ENCODE results near the gene CPED1. TPM values are rescaled to one million over a fixed set of nuclear protein-coding genes. Genes with fewer than 3 reads are reported as not detected.

CPED1 gene
- total and polyA plus RNA-seq, 7 donors = 1.2 to 120 (median 79.6) TPM

DNA sequence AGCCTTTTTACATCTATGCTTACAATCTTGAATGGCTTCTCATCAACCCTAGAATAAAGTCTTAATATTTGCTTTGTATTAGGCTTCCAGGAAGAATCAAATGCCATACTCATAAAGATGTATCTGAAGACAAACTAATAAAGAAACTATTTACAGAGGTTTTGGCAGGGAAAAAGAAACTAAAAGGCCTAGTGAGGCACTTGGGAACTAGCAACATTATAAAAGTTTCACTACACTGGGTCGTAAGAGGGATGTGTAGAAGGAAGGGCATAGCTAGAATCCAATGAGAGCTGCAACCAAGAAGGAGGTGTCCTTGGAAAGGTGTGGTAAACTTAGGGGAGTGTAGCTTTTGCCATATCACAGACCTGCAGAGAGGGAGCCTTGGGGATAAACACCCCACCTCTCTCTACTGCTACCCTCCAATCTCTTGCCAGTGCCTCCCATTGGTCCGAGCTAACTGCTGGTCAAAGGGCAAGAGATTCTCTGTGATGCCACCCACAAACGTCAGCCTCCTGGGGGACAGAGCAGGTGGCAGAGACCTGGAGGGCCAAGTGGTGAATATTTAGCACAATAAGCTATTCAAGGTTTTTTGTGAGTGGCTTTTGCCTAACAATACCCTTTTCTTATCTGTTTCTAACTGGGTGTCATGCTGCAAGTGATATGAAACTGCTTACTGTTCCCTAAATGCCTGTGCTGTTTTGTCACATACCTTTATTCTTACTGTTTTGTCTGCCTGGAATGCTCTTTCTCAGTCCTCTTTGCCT, 60.7 kb downstream of the CPED1 start:
- Histone ChIP-seq H3K27me3 (no peaks in the 10 kb centered on the region), H3K9me3 (no peaks in the 10 kb centered on the region), H3K4me3 (no peak overlapping the region), H3K4me1 (peaks cover 0 to 13% (median 9%) of the 10 kb centered on the region in 4 donors), H3K36me3 (no peaks in the 10 kb centered on the region), H3K27ac (peak overlapping the region in 3 of 4 donors; percentile 36 to 58 (median 37))
- no peak for DNase-seq
- WGBS, 2 donors = 38 to 57% methylated on average over 3 of the region's 3 CpGs
- intact Hi-C loops (cut with DNase I) = no loop called here
- no peak for TF ChIP-seq EP300 (IDR thresholded peaks at IDR 0.05)
- no peak for TF ChIP-seq POLR2AphosphoS5 (IDR thresholded peaks at IDR 0.05)
- TF ChIP-seq, protein P1, sequence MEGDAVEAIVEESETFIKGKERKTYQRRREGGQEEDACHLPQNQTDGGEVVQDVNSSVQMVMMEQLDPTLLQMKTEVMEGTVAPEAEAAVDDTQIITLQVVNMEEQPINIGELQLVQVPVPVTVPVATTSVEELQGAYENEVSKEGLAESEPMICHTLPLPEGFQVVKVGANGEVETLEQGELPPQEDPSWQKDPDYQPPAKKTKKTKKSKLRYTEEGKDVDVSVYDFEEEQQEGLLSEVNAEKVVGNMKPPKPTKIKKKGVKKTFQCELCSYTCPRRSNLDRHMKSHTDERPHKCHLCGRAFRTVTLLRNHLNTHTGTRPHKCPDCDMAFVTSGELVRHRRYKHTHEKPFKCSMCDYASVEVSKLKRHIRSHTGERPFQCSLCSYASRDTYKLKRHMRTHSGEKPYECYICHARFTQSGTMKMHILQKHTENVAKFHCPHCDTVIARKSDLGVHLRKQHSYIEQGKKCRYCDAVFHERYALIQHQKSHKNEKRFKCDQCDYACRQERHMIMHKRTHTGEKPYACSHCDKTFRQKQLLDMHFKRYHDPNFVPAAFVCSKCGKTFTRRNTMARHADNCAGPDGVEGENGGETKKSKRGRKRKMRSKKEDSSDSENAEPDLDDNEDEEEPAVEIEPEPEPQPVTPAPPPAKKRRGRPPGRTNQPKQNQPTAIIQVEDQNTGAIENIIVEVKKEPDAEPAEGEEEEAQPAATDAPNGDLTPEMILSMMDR (IDR thresholded peaks at IDR 0.05) = no peak
- no peak for TF ChIP-seq POLR2A (IDR thresholded peaks at IDR 0.05)

- DNase-seq = no peak
- H3K27ac ChIP-seq = peak overlapping the region in 1 of 4 donors; percentile 58
Observed at GRCh38 chr7:121049897-121050296, 61.4 kb downstream of the CPED1 start.

GRCh38 chr7:121053219-121053618, 64.7 kb downstream of the CPED1 start:
- Histone ChIP-seq H3K27me3 (no peaks in the 10 kb centered on the region), H3K4me3 (no peak overlapping the region), H3K36me3 (no peaks in the 10 kb centered on the region), H3K4me1 (peaks cover 0 to 13% (median 9%) of the 10 kb centered on the region in 4 donors), H3K27ac (no peak overlapping the region), H3K9me3 (no peaks in the 10 kb centered on the region)
- TF ChIP-seq POLR2AphosphoS5 (IDR thresholded peaks at IDR 0.05) (no peak), POLR2A (IDR thresholded peaks at IDR 0.05) (no peak), EP300 (IDR thresholded peaks at IDR 0.05) (no peak)
- TF ChIP-seq, protein P1 (IDR thresholded peaks at IDR 0.05) = no peak
- no peak for DNase-seq
- WGBS, 2 donors = 85 to 88% methylated on average over 1 of the region's 1 CpG
- intact Hi-C loops (cut with DNase I) = no loop called here

More at GRCh38 chr7:121049897-121050296, 61.4 kb downstream of the CPED1 start:
- peaks cover 0 to 13% (median 9%) of the 10 kb centered on the region in 4 donors for H3K4me1 ChIP-seq
- TF ChIP-seq POLR2AphosphoS5 (IDR thresholded peaks at IDR 0.05) = no peak
- no peak for TF ChIP-seq POLR2A (IDR thresholded peaks at IDR 0.05)
- TF ChIP-seq EP300 (IDR thresholded peaks at IDR 0.05) = no peak
- TF ChIP-seq, protein P1 (IDR thresholded peaks at IDR 0.05) = no peak
- no peaks in the 10 kb centered on the region for H3K9me3 ChIP-seq
- H3K4me3 ChIP-seq = no peak overlapping the region
- no peaks in the 10 kb centered on the region for H3K36me3 ChIP-seq
- intact Hi-C loops (cut with DNase I) = no loop called here
- H3K27me3 ChIP-seq = no peaks in the 10 kb centered on the region

DNA sequence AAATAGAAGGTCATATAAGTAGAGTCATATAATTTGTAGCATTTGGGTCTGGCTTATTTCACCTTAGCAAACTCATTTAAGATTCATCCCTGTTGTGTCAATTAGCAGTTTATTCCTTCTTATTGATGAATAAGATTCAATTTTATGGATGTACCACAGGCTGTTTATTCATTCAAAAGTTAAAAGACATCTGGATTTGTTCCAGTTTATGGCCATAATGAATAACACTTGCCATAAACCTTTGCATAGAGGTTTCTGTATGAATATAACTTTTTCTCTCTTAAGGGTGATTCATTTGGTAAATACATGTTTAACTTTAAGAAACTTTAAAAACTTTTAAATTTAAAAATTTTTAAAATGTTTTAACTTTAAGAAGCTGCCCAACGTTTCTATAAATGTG, 66.4 kb downstream of the CPED1 start:
- 51 to 64% methylated on average over 1 of the region's 1 CpG for WGBS, 2 donors
- Histone ChIP-seq H3K9me3 (no peaks in the 10 kb centered on the region), H3K4me3 (no peak overlapping the region), H3K27ac (no peak overlapping the region), H3K27me3 (no peaks in the 10 kb centered on the region), H3K36me3 (no peaks in the 10 kb centered on the region), H3K4me1 (peaks cover 0 to 3% (median under 1%) of the 10 kb centered on the region in 4 donors)
- TF ChIP-seq EP300 (IDR thresholded peaks at IDR 0.05) (no peak), POLR2A (IDR thresholded peaks at IDR 0.05) (no peak)
- no peak for DNase-seq
- intact Hi-C loops (cut with DNase I) = no loop called here

- intact Hi-C loops (cut with DNase I) = no loop called here
- no peak for TF ChIP-seq EP300 (IDR thresholded peaks at IDR 0.05)
- TF ChIP-seq, protein P1 (IDR thresholded peaks at IDR 0.05) = no peak
- no peak for TF ChIP-seq POLR2AphosphoS5 (IDR thresholded peaks at IDR 0.05)
- no peak for TF ChIP-seq POLR2A (IDR thresholded peaks at IDR 0.05)
- DNase-seq = no peak
- Histone ChIP-seq H3K36me3 (peaks cover 0 to 8% (median 0%) of the 10 kb centered on the region in 4 donors), H3K9me3 (no peaks in the 10 kb centered on the region), H3K27ac (no peak overlapping the region), H3K27me3 (no peaks in the 10 kb centered on the region), H3K4me1 (peaks cover 0 to 1% (median 0%) of the 10 kb centered on the region in 4 donors), H3K4me3 (no peak overlapping the region)
- 96 to 97% methylated on average over 5 of the region's 5 CpGs for WGBS, 2 donors
Observed at GRCh38 chr7:121057878-121058277, 69.4 kb downstream of the CPED1 start.
